ENCODE measurements around the gene TRIOBP. TPM values are rescaled to one million over a fixed set of nuclear protein-coding genes. Genes with fewer than 3 reads are reported as not detected.
A peak's percentile ranks its signal among the peaks of the same experiment; 100 is the strongest.

Gene TRIOBP
- total RNA-seq, 1 experiment from 2014 or later, result 28.7 TPM

GRCh38 chr22:37672920-37673455, 23.9 kb upstream of the TRIOBP start:
- no peak for TF ChIP-seq CTCF (conservative IDR thresholded peaks at IDR 0.05; ENCODE audit: low read depth, low read length)
- TF ChIP-seq EZH2 (IDR thresholded peaks at IDR 0.05; ENCODE audit: borderline replicate concordance, low read depth, low read length, poor library complexity, severe bottlenecking), result no peak
- Histone ChIP-seq H3K27ac (ENCODE audit: low read depth, low read length, poor library complexity, severe bottlenecking) (no peak overlapping the region), H3K36me3 (ENCODE audit: insufficient read depth, low read length, poor library complexity, severe bottlenecking) (no peaks in the 10 kb centered on the region), H3K4me1 (ENCODE audit: insufficient read depth, low read length, poor library complexity, severe bottlenecking) (peaks cover 24% of the 10 kb centered on the region), H3K27me3 (replicated peaks; ENCODE audit: insufficient read depth, low read depth, low read length, poor library complexity) (no peaks in the 10 kb centered on the region), H3K9me3 (ENCODE audit: low read depth, low read length, poor library complexity, severe bottlenecking) (no peaks in the 10 kb centered on the region), H3K4me3 (ENCODE audit: low read depth, low read length, poor library complexity, severe bottlenecking) (no peak overlapping the region)
- intact Hi-C loops (cut with micrococcal nuclease; ENCODE audit: unreplicated experiment), result no loop called here
- no TSS peak for BruUV-seq (replicated peaks)
- no peak for DNase-seq (ENCODE audit: low spot score)
- POLR2A ChIA-PET (ENCODE audit: low non-redundant PET), result no interaction called here
- CTCF ChIA-PET, result no interaction called here

GRCh38 chr22:37674248-37674647, 22.6 kb upstream of the TRIOBP start:
- H3K36me3 ChIP-seq (ENCODE audit: insufficient read depth, low read length, poor library complexity, severe bottlenecking), result no peaks in the 10 kb centered on the region
- ChIA-PET POLR2A (ENCODE audit: low non-redundant PET) (no interaction called here), CTCF (no interaction called here)
- no peak overlapping the region for H3K4me3 ChIP-seq (ENCODE audit: low read depth, low read length, poor library complexity, severe bottlenecking)
- BruUV-seq (replicated peaks), result no TSS peak
- H3K27ac ChIP-seq (ENCODE audit: low read depth, low read length, poor library complexity, severe bottlenecking), result no peak overlapping the region
- DNase-seq (ENCODE audit: low spot score), result no peak
- no peaks in the 10 kb centered on the region for H3K27me3 ChIP-seq (replicated peaks; ENCODE audit: insufficient read depth, low read depth, low read length, poor library complexity)
- H3K4me1 ChIP-seq (ENCODE audit: insufficient read depth, low read length, poor library complexity, severe bottlenecking), result peaks cover 24% of the 10 kb centered on the region
- TF ChIP-seq EZH2 (IDR thresholded peaks at IDR 0.05; ENCODE audit: borderline replicate concordance, low read depth, low read length, poor library complexity, severe bottlenecking) (no peak), CTCF (conservative IDR thresholded peaks at IDR 0.05; ENCODE audit: low read depth, low read length) (no peak)
- intact Hi-C loops (cut with micrococcal nuclease; ENCODE audit: unreplicated experiment), result no loop called here
- H3K9me3 ChIP-seq (ENCODE audit: low read depth, low read length, poor library complexity, severe bottlenecking), result no peaks in the 10 kb centered on the region

GRCh38 chr22:37674951-37675929, 21.6 kb upstream of the TRIOBP start, which contains the start of gene LGALS1:
Gene LGALS1, plus strand, starts transcription at chr22:37675636. Its CDS starts 67 bp downstream, at chr22:37675703.
- TF ChIP-seq EZH2 (IDR thresholded peaks at IDR 0.05; ENCODE audit: borderline replicate concordance, low read depth, low read length, poor library complexity, severe bottlenecking), result no peak
- TF ChIP-seq CTCF (conservative IDR thresholded peaks at IDR 0.05; ENCODE audit: low read depth, low read length), result no peak
- Histone ChIP-seq H3K27me3 (replicated peaks; ENCODE audit: insufficient read depth, low read depth, low read length, poor library complexity) (no peaks in the 10 kb centered on the region), H3K36me3 (ENCODE audit: insufficient read depth, low read length, poor library complexity, severe bottlenecking) (no peaks in the 10 kb centered on the region), H3K9me3 (ENCODE audit: low read depth, low read length, poor library complexity, severe bottlenecking) (no peaks in the 10 kb centered on the region), H3K4me3 (ENCODE audit: low read depth, low read length, poor library complexity, severe bottlenecking) (peak within 1 kb of the TSS; percentile 59), H3K4me1 (ENCODE audit: insufficient read depth, low read length, poor library complexity, severe bottlenecking) (peaks cover 24% of the 10 kb centered on the region), H3K27ac (ENCODE audit: low read depth, low read length, poor library complexity, severe bottlenecking) (peak within 1 kb of the TSS; percentile 92)
- DNase-seq (ENCODE audit: low spot score), result peak; percentile 90
- ChIA-PET CTCF (interaction anchor here (0.9 to 1.4 kb wide), 2 partner anchors 14 to 32 kb away, joined by 3 to 4 read pairs; no protein-coding TSS in a partner anchor), POLR2A (ENCODE audit: low non-redundant PET) (interaction anchor here (0.5 to 0.6 kb wide), 3 partner anchors 62 to 189 kb away, joined by 3 to 4 read pairs (median 3); no protein-coding TSS in a partner anchor)
- intact Hi-C loops (cut with micrococcal nuclease; ENCODE audit: unreplicated experiment), result loop anchor here (5.0 kb wide), 1 partner anchor 127 kb away; no protein-coding TSS in a partner anchor
- BruUV-seq (replicated peaks), result no TSS peak
